HEK293 (cell line): ENCODE data around the gene RAB11A.

Source experiments
- CTCF ChIA-PET: fragments of 350-600 bp; formaldehyde crosslinking; extraction: SDS; loops from one replicate; lab custom pipeline; 2021; ENCODE audit warnings: antibody characterized with exemption; lab: Yijun Ruan, JAX
- POLR2A ChIA-PET: fragments of 300-600 bp; formaldehyde crosslinking; extraction: SDS; loops from one replicate; lab custom pipeline; 2020; ENCODE audit warnings: antibody characterized with exemption, inconsistent platforms; lab: Yijun Ruan, JAX
- H3K27ac ChIP-seq: fragments of 200-500 bp; sonication (Bioruptor generic); 2 replicates; pipeline ENCODE4 v1.5.1; 2014; ENCODE audit warnings: low read depth, low read length, control low read depth, inconsistent platforms; ENCODE audit errors: extremely low read depth
- H3K36me3 ChIP-seq, 2 experiments: fragments of 200-500 bp in 1 of 2; sonication (Bioruptor generic) in 1 of 2; 1 replicate in 1 of 2; 2 replicates in 1 of 2; pipeline ENCODE4 v1.5.1; 2014 to 2017; ENCODE audit warnings: inconsistent platforms in 2 of 2, low read length in 2 of 2; ENCODE audit not compliant: control insufficient read depth in 2 of 2, insufficient read depth in 1 of 2
- H3K4me1 ChIP-seq: fragments of 200-500 bp; sonication (Bioruptor generic); 2 replicates; pipeline ENCODE4 v1.5.1; 2014; ENCODE audit warnings: mild to moderate bottlenecking, low read length, inconsistent platforms; ENCODE audit not compliant: control insufficient read depth, insufficient read depth
- H3K4me3 ChIP-seq: 2 replicates; pipeline ENCODE4 v1.5.1; 2011; ENCODE audit warnings: low read depth, mild to moderate bottlenecking, control low read depth, low read length, moderate library complexity
- H3K9me3 ChIP-seq: fragments of 200-500 bp; sonication (Bioruptor generic); 2 replicates; pipeline ENCODE4 v1.5.1; 2014; ENCODE audit warnings: low read depth, low read length, inconsistent platforms; ENCODE audit not compliant: control insufficient read depth, insufficient read depth
- BCL11B ChIP-seq: fragments of 450-650 bp; formaldehyde crosslinking; IDR thresholded peaks from 2 replicates; pipeline ENCODE4 v1.5.1; 2016; ENCODE audit warnings: low read depth, missing biosample characterization, missing genetic modification characterization
- HOXC10 ChIP-seq: sonication (generic); formaldehyde crosslinking; IDR thresholded peaks from 2 replicates; pipeline ENCODE4 v1.8.1; 2023; ENCODE audit warnings: mild to moderate bottlenecking, missing genetic modification reagents
- MEIS1 ChIP-seq: sonication (generic); formaldehyde crosslinking; IDR thresholded peaks from 2 replicates; pipeline ENCODE4 v1.8.1; 2022; ENCODE audit warnings: missing genetic modification reagents, mild to moderate bottlenecking, borderline replicate concordance
- SALL2 ChIP-seq: fragments of 450-650 bp; formaldehyde crosslinking; IDR thresholded peaks from 2 replicates; pipeline ENCODE4 v1.5.0; 2017; ENCODE audit warnings: missing biosample characterization, mild to moderate bottlenecking, missing genetic modification characterization, borderline replicate concordance
- SCRT1 ChIP-seq: fragments of 450-650 bp; formaldehyde crosslinking; IDR thresholded peaks from 2 replicates; pipeline ENCODE4 v1.5.1; 2016; ENCODE audit warnings: missing biosample characterization, missing genetic modification characterization, borderline replicate concordance
- ZBTB1 ChIP-seq: fragments of 450-650 bp; formaldehyde crosslinking; IDR thresholded peaks from 2 replicates; pipeline ENCODE4 v1.5.1; 2016; ENCODE audit warnings: missing biosample characterization, missing genetic modification characterization
- ZBTB21 ChIP-seq: fragments of 450-650 bp; formaldehyde crosslinking; IDR thresholded peaks from 2 replicates; pipeline ENCODE4 v1.5.1; 2017; ENCODE audit warnings: missing biosample characterization, missing genetic modification characterization
- ZFHX2 ChIP-seq: fragments of 450-650 bp; formaldehyde crosslinking; conservative IDR thresholded peaks from 2 replicates; pipeline ENCODE4 v1.5.1; 2016; ENCODE audit warnings: missing biosample characterization, missing genetic modification characterization
- ZNF132 ChIP-seq: fragments of 450-650 bp; formaldehyde crosslinking; IDR thresholded peaks from 2 replicates; pipeline ENCODE4 v1.5.1; 2017; ENCODE audit warnings: missing biosample characterization, missing genetic modification characterization, borderline replicate concordance
- ZNF239 ChIP-seq: fragments of 450-650 bp; formaldehyde crosslinking; IDR thresholded peaks from 2 replicates; pipeline ENCODE4 v1.5.1; 2016; ENCODE audit warnings: missing biosample characterization, missing genetic modification characterization
- ZNF274 ChIP-seq, 2 experiments: fragments of 200-500 bp in 1 of 2; fragments of 450-650 bp in 1 of 2; sonication (Bioruptor generic) in 1 of 2; formaldehyde crosslinking in 1 of 2; IDR thresholded peaks; 2 replicates each; pipeline versions ENCODE4 v1.5.1 to v1.6.1; 2014 to 2016; ENCODE audit warnings: borderline replicate concordance in 1 of 2, inconsistent platforms in 1 of 2, low read length in 1 of 2, missing biosample characterization in 1 of 2, missing genetic modification characterization in 1 of 2
- ZNF426 ChIP-seq: fragments of 450-650 bp; formaldehyde crosslinking; IDR thresholded peaks from 2 replicates; pipeline ENCODE4 v1.5.1; 2017; ENCODE audit warnings: missing biosample characterization, missing genetic modification characterization, mild to moderate bottlenecking, inconsistent platforms, moderate library complexity
- ZNF501 ChIP-seq: fragments of 450-650 bp; formaldehyde crosslinking; IDR thresholded peaks from 2 replicates; pipeline ENCODE4 v1.5.1; 2016; ENCODE audit warnings: missing biosample characterization, missing genetic modification characterization
- ZNF558 ChIP-seq: fragments of 450-650 bp; formaldehyde crosslinking; IDR thresholded peaks from 2 replicates; pipeline ENCODE4 v1.5.1; 2016; ENCODE audit warnings: missing biosample characterization, missing genetic modification characterization
- ZNF596 ChIP-seq: fragments of 450-650 bp; IDR thresholded peaks from 2 replicates; pipeline ENCODE4 v1.5.0; 2018; ENCODE audit warnings: missing biosample characterization, mild to moderate bottlenecking, missing genetic modification characterization, moderate library complexity
- ZNF654 ChIP-seq: fragments of 450-650 bp; formaldehyde crosslinking; IDR thresholded peaks from 2 replicates; pipeline ENCODE4 v1.5.1; 2016; ENCODE audit warnings: low read depth, missing biosample characterization, missing genetic modification characterization
- ZNF664 ChIP-seq: fragments of 450-650 bp; formaldehyde crosslinking; IDR thresholded peaks from 2 replicates; pipeline ENCODE4 v1.5.1; 2016; ENCODE audit warnings: missing biosample characterization, missing genetic modification characterization
- ZNF677 ChIP-seq: fragments of 450-650 bp; IDR thresholded peaks from 2 replicates; pipeline ENCODE4 v1.5.0; 2018; ENCODE audit warnings: missing biosample characterization, mild to moderate bottlenecking, missing genetic modification characterization, moderate library complexity
- ZNF777 ChIP-seq: fragments of 450-650 bp; formaldehyde crosslinking; IDR thresholded peaks from 2 replicates; pipeline ENCODE4 v1.5.1; 2017; ENCODE audit warnings: missing biosample characterization, missing genetic modification characterization, borderline replicate concordance
- ZNF843 ChIP-seq: fragments of 450-650 bp; formaldehyde crosslinking; IDR thresholded peaks from 2 replicates; pipeline ENCODE4 v1.5.1; 2016; ENCODE audit warnings: missing biosample characterization, missing genetic modification characterization
- ZSCAN16 ChIP-seq: fragments of 450-650 bp; formaldehyde crosslinking; IDR thresholded peaks from 2 replicates; pipeline ENCODE4 v1.5.1; 2016; ENCODE audit warnings: missing biosample characterization, missing genetic modification characterization
- ZSCAN30 ChIP-seq: fragments of 450-650 bp; IDR thresholded peaks from 2 replicates; pipeline ENCODE4 v1.5.1; 2018; ENCODE audit warnings: missing biosample characterization, mild to moderate bottlenecking, missing genetic modification characterization, moderate library complexity
- TF ChIP-seq, protein P1 (sequence below): fragments of 450-650 bp; formaldehyde crosslinking; IDR thresholded peaks from 2 replicates; pipeline ENCODE4 v1.5.1; 2016; ENCODE audit warnings: missing biosample characterization, missing genetic modification characterization
- TF ChIP-seq, protein P2 (sequence below): fragments of 450-650 bp; formaldehyde crosslinking; IDR thresholded peaks from 2 replicates; pipeline ENCODE4 v1.5.1; 2016; ENCODE audit warnings: missing biosample characterization, missing genetic modification characterization, borderline replicate concordance
- TF ChIP-seq, protein P3 (sequence below): fragments of 450-650 bp; formaldehyde crosslinking; IDR thresholded peaks from 2 replicates; pipeline ENCODE4 v1.5.1; 2016; ENCODE audit warnings: missing biosample characterization, missing genetic modification characterization
- TF ChIP-seq, protein P4 (sequence below): fragments of 450-650 bp; formaldehyde crosslinking; IDR thresholded peaks from 2 replicates; pipeline ENCODE4 v1.5.1; 2016; ENCODE audit warnings: missing biosample characterization, missing genetic modification characterization

RAB11A gene

DNA sequence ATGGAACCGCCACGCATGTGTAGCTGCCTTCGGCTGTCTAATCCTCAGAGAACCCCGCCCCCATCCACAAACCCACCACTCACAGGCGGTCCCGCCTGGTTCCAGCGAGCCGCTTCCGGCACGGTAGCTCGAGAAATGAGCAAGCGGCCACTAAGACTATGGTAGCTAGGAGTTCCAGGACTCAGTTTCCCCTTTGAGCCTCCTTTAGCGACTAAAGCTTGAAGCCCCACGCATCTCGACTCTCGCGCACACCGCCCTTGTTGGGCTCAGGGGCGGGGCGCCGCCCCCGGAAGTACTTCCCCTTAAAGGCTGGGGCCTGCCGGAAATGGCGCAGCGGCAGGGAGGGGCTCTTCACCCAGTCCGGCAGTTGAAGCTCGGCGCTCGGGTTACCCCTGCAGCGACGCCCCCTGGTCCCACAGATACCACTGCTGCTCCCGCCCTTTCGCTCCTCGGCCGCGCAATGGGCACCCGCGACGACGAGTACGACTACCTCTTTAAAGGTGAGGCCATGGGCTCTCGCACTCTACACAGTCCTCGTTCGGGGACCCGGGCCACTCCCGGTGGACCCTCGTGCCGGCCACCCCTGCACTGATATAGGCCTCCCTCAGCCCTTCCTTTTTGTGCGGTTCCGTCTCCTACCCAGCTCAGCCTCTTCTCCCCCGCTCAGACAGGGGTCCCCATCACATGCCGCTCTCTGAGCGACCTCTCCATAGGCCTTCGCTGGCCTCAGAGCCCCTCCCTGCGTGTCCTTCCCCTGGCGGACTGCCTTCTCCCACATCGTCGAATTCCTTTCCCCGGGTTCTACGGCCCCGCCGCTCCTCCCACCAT, at the start of gene RAB11A:
RAB11A (plus strand) TSS at position 366 of the 828 bp plus-strand sequence; CDS start at position 461, 95 bp downstream.
- ChIA-PET POLR2A (interaction anchor here (0.6 to 2.6 kb wide), 33 partner anchors 9 to 757 kb away, joined by 3 to 27 read pairs (median 4); partner anchors contain the start of genes CLPX, DENND4A, HACD3 and INTS14), CTCF (interaction anchor here (0.5 to 5.2 kb wide), 11 partner anchors 12 to 628 kb away, joined by 3 to 44 read pairs (median 4); partner anchors contain the start of genes INTS14 and SNAPC5)
- H3K36me3 ChIP-seq = peaks cover 4 to 8% of the 10 kb centered on the region in 2 experiments; a peak in 2 of 3 replicates
- no peaks in the 10 kb centered on the region for H3K9me3 ChIP-seq
- H3K4me1 ChIP-seq = 0 out of 2 replicates have a peak, but pooled peaks cover 4% of the 10 kb centered on the region
- peak within 1 kb of the TSS; percentile 94 for H3K4me3 ChIP-seq
- H3K27ac ChIP-seq = peak within 1 kb of the TSS; percentile 94
- TF ChIP-seq ZBTB1 (tag by site-specific recombination) (no peak), HOXC10 (CRISPR knock-in tag) (no peak), ZNF677 (tag by site-specific recombination) (no peak), ZNF239 (tag by site-specific recombination) (0 out of 2 replicates have a peak, but pooled peaks have one; percentile 52), ZNF596 (tag by site-specific recombination) (no peak), ZNF501 (peak; percentile 94), ZNF132 (tag by site-specific recombination) (no peak), ZSCAN30 (tag by site-specific recombination) (no peak; the same call in 1 of the 2 replicates), ZNF843 (tag by site-specific recombination) (peak; percentile 56; the same call in 1 of the 2 replicates), ZFHX2 (tag by site-specific recombination) (peak; percentile 93), ZNF654 (tag by site-specific recombination) (no peak), SCRT1 (no peak), ZNF558 (tag by site-specific recombination) (no peak), MEIS1 (CRISPR knock-in tag) (no peak), ZSCAN16 (tag by site-specific recombination) (no peak), ZNF777 (tag by site-specific recombination) (peak; percentile 79; the same call in 1 of the 2 replicates), SALL2 (tag by site-specific recombination) (no peak), ZNF426 (tag by site-specific recombination) (no peak), ZNF274 (IDR thresholded peaks at IDR 0.05; ENCODE audit: low read length) (no peak), ZNF274 (tag by site-specific recombination; IDR thresholded peaks at IDR 0.05; ENCODE audit: borderline replicate concordance) (no peak), ZBTB21 (tag by site-specific recombination) (no peak), BCL11B (tag by site-specific recombination) (peak; percentile 55; the same call in 1 of the 2 replicates), ZNF664 (tag by site-specific recombination) (0 out of 2 replicates have a peak, but pooled peaks have one; percentile 3)
- TF ChIP-seq, protein P1, sequence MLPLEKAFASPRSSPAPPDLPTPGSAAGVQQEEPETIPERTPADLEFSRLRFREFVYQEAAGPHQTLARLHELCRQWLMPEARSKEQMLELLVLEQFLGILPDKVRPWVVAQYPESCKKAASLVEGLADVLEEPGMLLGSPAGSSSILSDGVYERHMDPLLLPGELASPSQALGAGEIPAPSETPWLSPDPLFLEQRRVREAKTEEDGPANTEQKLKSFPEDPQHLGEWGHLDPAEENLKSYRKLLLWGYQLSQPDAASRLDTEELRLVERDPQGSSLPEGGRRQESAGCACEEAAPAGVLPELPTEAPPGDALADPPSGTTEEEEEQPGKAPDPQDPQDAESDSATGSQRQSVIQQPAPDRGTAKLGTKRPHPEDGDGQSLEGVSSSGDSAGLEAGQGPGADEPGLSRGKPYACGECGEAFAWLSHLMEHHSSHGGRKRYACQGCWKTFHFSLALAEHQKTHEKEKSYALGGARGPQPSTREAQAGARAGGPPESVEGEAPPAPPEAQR (tag by site-specific recombination) = peak; percentile 90; the same call in 1 of the 2 replicates
- TF ChIP-seq, protein P2, sequence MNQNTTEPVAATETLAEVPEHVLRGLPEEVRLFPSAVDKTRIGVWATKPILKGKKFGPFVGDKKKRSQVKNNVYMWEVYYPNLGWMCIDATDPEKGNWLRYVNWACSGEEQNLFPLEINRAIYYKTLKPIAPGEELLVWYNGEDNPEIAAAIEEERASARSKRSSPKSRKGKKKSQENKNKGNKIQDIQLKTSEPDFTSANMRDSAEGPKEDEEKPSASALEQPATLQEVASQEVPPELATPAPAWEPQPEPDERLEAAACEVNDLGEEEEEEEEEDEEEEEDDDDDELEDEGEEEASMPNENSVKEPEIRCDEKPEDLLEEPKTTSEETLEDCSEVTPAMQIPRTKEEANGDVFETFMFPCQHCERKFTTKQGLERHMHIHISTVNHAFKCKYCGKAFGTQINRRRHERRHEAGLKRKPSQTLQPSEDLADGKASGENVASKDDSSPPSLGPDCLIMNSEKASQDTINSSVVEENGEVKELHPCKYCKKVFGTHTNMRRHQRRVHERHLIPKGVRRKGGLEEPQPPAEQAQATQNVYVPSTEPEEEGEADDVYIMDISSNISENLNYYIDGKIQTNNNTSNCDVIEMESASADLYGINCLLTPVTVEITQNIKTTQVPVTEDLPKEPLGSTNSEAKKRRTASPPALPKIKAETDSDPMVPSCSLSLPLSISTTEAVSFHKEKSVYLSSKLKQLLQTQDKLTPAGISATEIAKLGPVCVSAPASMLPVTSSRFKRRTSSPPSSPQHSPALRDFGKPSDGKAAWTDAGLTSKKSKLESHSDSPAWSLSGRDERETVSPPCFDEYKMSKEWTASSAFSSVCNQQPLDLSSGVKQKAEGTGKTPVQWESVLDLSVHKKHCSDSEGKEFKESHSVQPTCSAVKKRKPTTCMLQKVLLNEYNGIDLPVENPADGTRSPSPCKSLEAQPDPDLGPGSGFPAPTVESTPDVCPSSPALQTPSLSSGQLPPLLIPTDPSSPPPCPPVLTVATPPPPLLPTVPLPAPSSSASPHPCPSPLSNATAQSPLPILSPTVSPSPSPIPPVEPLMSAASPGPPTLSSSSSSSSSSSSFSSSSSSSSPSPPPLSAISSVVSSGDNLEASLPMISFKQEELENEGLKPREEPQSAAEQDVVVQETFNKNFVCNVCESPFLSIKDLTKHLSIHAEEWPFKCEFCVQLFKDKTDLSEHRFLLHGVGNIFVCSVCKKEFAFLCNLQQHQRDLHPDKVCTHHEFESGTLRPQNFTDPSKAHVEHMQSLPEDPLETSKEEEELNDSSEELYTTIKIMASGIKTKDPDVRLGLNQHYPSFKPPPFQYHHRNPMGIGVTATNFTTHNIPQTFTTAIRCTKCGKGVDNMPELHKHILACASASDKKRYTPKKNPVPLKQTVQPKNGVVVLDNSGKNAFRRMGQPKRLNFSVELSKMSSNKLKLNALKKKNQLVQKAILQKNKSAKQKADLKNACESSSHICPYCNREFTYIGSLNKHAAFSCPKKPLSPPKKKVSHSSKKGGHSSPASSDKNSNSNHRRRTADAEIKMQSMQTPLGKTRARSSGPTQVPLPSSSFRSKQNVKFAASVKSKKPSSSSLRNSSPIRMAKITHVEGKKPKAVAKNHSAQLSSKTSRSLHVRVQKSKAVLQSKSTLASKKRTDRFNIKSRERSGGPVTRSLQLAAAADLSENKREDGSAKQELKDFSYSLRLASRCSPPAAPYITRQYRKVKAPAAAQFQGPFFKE (tag by site-specific recombination) = 0 out of 2 replicates have a peak, but pooled peaks have one; percentile 85
- TF ChIP-seq, protein P3, sequence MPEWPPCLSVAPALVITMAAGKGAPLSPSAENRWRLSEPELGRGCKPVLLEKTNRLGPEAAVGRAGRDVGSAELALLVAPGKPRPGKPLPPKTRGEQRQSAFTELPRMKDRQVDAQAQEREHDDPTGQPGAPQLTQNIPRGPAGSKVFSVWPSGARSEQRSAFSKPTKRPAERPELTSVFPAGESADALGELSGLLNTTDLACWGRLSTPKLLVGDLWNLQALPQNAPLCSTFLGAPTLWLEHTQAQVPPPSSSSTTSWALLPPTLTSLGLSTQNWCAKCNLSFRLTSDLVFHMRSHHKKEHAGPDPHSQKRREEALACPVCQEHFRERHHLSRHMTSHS (tag by site-specific recombination) = no peak
- TF ChIP-seq, protein P4, sequence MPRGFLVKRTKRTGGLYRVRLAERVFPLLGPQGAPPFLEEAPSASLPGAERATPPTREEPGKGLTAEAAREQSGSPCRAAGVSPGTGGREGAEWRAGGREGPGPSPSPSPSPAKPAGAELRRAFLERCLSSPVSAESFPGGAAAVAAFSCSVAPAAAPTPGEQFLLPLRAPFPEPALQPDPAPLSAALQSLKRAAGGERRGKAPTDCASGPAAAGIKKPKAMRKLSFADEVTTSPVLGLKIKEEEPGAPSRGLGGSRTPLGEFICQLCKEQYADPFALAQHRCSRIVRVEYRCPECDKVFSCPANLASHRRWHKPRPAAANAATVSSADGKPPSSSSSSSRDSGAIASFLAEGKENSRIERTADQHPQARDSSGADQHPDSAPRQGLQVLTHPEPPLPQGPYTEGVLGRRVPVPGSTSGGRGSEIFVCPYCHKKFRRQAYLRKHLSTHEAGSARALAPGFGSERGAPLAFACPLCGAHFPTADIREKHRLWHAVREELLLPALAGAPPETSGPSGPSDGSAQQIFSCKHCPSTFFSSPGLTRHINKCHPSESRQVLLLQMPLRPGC (tag by site-specific recombination) = peak; percentile 73; the same call in 1 of the 2 replicates
